HG03108 (cell line): Measurements from ENCODE around the gene VAV1.
"Not testable (repeated sequence)": the region's sequence is repeated elsewhere in the genome, so short reads cannot be mapped to it uniquely, and the experiment has no call there.

ENCODE experiments used
- ATAC-seq: cut with Tn5 transposase; IDR thresholded peaks from one replicate; pipeline ENCODE4 v1.9.1; 2021; ENCODE audit warnings: moderate library complexity; ENCODE audit not compliant: unreplicated experiment

VAV1 gene

GRCh38 chr19:6779206-6779605 is 6.7 kb downstream of the VAV1 start:
- no peak for ATAC-seq

GRCh38 chr19:6787393-6787792 is 14.9 kb downstream of the VAV1 start:
- no peak for ATAC-seq

GRCh38 chr19:6788896-6789295 is 16.4 kb downstream of the VAV1 start:
- no peak for ATAC-seq

GRCh38 chr19:6790194-6791128 is 18.0 kb downstream of the VAV1 start:
- no peak for ATAC-seq

GRCh38 chr19:6791237-6791636 is 18.7 kb downstream of the VAV1 start:
- no peak for ATAC-seq

GRCh38 chr19:6793411-6793810 is 20.9 kb downstream of the VAV1 start:
- ATAC-seq, result no peak

- no peak for ATAC-seq
Observed at GRCh38 chr19:6793973-6794372, 21.5 kb downstream of the VAV1 start.

- no peak for ATAC-seq
Observed at GRCh38 chr19:6794686-6795431, 22.4 kb downstream of the VAV1 start.

- ATAC-seq, result no peak
Observed at GRCh38 chr19:6796278-6796677, 23.8 kb downstream of the VAV1 start.

- ATAC-seq, result no peak
Observed at GRCh38 chr19:6797646-6798045, 25.1 kb downstream of the VAV1 start.

- ATAC-seq, result not testable (repeated sequence)
Observed at GRCh38 chr19:6800160-6800790, 27.8 kb downstream of the VAV1 start.

- no peak for ATAC-seq
Observed at GRCh38 chr19:6800991-6801484, 28.5 kb downstream of the VAV1 start.

- ATAC-seq, result no peak
Observed at GRCh38 chr19:6801485-6802086, 29.1 kb downstream of the VAV1 start.

- peak; percentile 50 for ATAC-seq
Observed at GRCh38 chr19:6802336-6803035, 30.0 kb downstream of the VAV1 start.

- ATAC-seq, result no peak
Observed at GRCh38 chr19:6803036-6803404, 30.5 kb downstream of the VAV1 start.

GRCh38 chr19:6806488-6806887 is 34.0 kb downstream of the VAV1 start:
- no peak for ATAC-seq

- no peak for ATAC-seq
Observed at GRCh38 chr19:6807291-6807690, 34.8 kb downstream of the VAV1 start.

GRCh38 chr19:6808494-6808893 is 36.0 kb downstream of the VAV1 start:
- no peak for ATAC-seq

- ATAC-seq, result no peak
Observed at GRCh38 chr19:6809262-6809661, 36.8 kb downstream of the VAV1 start.

GRCh38 chr19:6811378-6811777 is 38.9 kb downstream of the VAV1 start:
- no peak for ATAC-seq
